HG03521 (cell line): ENCODE data around the gene CYBC1.

Experiments used
- ATAC-seq: cut with Tn5 transposase; IDR thresholded peaks from one replicate; pipeline ENCODE4 v1.9.1; 2021; ENCODE audit warnings: mild to moderate bottlenecking, moderate library complexity; ENCODE audit not compliant: unreplicated experiment

The CYBC1 gene

DNA sequence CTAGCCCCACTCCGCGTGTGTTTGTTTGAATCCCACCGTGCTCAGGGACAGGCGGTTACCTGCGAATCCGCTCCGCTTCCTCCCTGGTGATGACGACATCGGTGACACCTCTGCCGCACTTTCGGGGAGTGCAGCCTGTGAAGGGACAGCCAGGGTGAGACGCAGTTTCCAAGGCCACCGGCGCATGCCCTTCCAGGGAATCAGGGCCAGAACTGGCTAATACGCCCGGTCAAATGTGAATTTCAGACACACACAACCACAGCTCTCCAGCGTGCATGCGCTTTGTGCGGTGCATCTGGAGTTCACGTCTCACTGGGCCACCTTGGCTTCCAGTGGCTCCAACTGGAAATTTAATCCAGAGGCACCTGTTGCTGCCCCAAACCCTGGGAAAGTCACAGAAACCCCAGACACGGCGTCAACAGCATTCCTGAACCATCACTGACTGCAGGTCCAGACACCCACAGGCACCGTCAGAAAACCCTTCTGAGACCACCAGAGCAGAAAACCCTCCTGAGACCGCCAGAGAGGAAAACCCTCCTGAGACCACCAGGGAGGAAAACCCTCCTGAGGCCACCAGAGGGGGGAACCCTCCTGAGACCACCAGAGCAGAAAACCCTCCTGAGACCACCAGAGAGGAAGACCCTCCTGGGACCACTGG is 39.0 kb downstream of the CYBC1 start:
- ATAC-seq: no peak

DNA sequence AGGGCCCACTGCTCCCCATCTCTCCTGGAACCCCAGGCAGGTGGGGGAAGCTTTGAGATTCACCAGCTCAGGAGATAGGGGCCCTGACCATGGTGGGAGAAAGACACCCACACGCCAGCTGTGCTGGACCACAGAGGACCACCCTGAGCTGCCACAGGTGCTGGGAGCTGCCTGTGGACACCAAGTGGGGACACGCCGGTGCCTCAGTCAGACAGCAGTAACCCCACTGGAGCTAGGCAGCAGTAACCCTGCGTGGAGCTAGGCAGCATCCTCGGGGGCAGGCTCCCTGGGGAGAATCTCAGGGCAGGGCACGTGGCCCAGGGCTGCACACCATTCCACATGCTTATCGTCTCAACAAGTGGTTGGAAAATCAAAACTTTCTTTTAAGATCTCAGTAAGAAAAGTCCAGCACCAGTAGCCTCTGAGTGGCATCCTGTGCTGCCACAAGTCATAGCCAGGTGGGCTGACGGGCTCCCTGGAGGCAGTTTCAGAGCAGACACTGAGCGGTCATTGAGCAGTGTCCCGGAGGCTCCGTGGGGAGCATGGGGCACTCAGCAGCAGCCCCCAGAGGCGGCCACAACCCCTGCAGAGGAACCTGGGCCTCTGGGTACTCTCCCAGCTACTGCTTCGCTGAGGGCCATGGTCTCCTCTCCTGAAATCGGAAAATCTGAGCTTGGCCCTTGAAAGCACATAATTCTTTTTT is 40.4 kb downstream of the CYBC1 start:
- no peak for ATAC-seq

DNA sequence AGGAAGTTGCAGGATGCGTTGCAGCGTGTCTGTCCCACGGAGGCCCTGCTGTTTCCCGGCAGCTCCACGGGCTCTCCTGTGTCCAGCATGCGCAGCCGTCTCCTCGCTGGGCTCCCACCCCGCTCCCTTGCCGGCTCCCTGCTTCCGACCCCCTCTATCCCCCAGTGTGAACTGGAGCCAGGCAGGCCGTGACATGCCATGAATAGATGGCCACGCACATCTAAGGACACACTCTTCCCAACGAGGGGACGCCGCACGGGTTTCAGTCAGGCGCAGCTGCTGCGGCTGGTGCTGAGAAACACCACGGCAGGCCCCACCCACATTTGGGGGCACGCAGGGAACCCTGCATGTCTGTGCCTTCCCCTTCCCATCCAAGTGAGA is 41.6 kb downstream of the CYBC1 start:
- ATAC-seq: no peak

DNA sequence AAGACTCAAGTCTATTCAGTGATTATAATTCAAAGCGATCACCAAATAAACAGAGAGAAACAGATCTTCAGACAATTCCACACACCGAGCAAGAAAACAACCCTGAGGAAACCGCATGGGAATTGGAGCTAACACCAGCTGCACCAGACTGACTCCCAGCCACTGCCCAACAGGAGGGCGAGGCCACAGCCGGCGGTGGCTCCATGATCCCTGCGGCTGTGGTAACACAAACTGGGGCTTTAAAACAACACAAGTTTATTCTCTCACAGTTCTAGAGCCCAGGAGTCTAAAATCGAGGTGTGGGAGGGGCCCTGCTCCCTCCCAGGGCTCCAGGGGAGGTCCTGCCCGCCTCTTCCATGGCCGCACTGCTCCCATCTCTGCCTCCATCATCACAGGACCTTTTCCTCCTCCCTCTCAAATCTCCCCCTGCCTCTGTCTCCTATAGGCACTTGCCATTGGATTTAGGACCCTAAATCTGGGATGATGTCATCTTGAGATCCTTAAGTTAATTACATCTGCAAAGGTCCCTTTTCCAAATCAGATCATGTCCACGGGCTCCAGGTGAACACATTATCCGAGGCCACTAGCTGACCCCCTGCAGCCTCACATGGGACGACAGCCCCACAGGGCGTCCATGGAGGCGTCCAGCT is 42.1 kb downstream of the CYBC1 start:
- no peak for ATAC-seq

DNA sequence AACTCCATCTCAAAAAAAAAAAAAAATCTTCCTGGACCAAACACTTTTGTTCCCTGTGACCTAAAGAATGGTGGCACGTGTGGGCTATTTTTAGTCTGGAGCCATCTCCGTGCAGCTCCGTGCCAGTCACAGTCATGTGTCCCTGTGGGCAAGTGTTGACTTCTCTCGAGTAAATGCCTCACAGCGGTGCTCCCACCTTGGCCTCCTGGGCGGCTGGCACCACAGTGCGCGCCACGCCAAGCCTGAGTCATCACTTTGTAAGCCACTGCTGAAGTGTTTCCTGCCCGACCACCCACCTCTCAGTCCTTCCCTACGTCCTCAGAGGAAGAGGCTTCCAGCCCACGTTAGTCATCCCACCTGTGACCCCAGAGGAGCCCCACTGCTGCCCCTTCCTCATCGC is 43.3 kb downstream of the CYBC1 start:
- ATAC-seq: no peak

DNA sequence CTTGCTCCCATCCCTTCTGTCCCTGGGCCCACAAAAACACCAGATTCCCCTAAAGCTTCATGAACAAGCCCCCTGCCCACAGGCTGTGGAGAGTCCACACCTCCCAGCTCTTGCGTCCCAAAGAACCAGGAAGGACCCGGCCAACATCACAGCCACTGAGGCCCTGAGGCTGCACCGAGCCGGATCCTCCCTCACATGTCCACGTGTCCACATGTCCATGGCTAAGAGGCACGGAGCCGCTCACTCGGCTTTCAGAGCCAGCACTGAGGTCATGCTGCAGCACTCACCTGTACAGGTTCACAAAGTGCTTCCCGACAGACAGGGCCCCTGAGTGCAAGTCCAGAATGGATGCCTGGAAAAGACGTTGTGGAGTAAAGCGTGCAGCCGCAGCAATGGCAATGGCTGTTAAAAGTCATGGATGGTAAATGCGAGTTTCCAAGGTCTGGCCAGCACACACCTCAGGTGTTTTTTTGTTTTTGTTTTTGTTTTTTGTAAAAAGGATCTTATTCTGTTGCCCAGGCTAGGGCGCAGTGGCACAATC is 44.4 kb downstream of the CYBC1 start:
- ATAC-seq: no peak

DNA sequence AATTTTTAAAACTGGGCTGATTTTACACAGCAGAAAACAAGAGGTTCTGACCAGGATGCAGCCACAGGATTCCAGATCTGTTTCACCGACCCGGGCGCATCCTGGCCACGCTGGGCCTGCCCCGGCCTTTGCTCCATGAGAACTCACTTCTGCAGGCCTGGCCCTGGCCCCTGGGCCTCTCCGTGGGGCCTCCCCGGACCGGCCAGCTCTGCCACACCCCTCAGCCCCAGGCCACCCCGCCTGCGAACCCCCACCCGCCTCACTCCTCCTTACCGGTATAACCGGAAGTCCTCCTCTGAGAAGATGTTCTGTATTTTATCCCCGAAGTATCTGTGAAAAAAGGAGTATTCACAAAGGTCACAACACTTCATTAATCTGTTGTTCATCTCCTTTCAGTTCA is 45.5 kb downstream of the CYBC1 start:
- no peak for ATAC-seq

DNA sequence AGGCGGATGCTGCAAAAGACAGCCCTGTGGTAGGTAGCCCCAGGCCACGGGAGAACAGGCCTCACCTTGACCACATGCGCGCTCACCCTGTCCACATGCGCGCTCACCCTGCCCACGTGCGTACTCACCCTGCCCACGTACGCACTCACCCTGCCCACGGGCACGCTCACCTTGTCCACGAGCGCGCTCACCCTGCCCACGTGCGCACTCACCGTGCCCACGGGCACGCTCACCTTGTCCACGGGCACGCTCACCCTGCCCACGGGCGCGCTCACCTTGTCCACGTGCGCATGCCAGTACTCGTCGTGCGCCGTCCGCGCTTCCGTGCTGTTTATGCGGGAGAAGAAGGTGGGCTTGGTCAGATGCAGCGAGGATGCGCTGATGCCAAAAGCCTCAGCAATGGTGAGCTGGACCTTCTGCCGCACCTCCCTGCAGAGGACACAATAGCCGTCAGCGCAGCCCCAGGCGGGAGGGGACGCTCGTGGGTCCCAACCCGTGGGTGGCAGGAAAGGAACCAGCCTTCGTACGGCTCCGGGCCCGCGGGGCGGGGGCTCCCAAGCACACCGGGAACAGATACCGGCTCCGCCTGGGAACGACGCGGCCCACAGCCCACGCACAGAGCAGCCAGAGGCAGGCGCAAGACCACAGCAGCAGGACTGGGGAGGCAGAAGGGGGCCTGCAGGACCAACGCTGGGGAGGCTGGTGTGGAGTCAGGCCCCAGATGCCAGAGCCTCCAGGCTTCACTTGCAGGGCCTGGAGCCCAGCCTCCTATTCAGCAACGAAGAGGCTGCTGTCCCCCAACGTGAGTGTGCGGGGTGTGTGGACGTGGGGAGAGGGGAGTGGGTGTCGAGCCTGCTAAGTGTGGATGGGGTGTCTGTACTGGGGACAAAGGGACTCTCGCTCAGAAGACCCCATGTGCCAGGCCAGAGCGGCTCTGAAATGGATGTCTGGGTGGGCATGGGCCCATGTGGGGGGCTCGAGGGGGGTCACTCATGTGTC is 46.6 kb downstream of the CYBC1 start:
- no peak for ATAC-seq

DNA sequence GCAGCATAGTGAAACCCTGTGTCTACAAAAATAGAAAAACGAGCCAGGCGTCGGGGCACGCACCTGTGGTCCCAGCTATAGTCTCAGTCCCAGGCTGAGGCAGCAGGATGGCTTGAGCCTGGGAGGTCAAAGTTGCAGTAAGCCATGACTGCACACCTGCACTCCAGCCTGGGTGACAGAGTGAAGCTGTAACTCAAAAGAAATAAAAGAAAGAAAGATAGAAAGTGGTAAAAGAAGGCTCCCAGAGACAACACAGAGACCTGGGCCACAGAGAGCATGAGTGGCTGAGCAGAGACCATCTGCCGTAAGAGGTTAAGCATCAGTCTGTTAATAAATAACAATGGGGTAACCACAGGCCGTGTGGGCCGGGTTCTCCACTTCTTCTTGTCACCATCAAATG is 47.7 kb downstream of the CYBC1 start:
- no peak for ATAC-seq

DNA sequence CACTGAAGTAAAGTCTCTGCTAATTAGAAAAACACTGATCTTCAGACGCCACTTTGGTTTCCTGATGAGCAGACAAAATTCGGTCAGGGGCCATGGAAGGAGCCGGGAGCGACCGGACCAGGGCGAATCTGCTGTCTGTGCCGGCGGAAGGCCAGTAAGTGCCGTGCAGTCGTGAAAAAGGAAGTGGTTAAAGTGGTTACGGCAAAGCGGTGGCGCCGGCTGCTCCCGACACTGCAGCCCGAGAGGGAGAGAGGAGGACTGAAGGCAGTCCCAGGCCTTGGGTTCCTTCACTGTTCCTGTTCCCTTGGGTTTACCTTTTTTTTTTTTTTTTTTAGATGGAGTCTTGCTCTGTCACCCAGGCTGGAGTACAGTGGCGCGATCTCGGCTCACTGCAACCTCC is 49.7 kb downstream of the CYBC1 start:
- ATAC-seq: no peak

DNA sequence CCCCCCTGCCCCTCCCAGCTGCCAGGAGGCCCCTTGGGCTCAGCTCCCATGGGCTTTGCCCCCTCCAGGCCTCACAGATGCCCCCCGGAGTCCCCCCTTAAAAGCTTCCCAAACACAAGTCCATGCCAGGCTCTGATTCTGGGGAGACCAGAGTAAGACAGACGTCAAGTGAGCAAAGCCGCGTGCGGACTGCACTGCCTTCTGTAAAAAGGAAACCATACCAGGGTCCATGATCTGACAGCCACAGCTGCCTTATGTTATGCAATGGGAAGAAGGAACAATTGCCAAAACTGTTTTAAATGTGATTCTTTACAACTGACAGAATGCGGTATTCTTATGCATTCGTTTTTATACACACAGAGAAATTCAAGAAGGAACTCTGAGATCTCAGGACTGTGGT is 50.3 kb downstream of the CYBC1 start:
- ATAC-seq: no peak

DNA sequence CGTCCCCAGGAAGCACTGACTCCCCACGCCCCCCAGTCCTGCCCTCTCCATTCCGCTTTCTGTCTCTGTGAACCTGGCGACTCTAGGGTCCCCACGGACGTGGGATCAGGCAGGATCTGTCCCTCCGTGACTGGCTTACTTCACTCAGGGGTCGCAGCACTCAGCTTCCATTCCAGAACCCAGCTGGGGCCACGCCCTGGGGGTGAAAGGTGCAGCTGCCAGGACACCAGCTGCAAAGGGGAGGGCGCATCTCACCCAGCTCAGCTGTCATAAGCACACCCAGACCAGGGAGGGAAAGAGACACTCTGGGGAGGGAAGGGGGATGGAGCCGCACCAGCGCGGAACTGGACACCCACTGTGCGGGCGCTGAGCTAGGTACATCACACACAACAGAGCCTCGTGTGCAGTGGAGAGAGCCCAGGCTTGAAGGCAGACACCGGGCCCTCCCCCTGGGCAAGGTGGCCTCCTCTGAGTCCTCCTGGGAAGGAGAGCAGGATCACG is 50.9 kb downstream of the CYBC1 start:
- no peak for ATAC-seq

DNA sequence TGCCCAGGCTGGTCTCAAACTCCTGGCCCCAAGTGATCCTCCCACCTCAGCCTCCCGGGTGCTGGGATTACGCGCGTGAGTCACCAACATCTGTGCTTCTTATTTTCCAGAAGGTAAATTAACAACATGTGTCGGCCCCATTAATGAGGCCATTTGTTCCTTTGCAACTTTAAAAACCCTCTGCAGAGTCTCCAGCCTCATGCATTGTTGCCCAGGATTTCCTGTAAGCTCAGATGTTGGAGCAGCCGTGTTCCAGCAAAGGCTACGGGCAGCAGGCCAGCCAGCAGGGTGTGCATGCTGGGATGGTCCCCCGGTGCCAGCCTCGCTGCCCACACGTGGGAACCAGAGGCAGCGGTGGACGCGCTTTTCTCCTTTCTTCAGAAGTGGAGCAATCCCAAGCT is 51.5 kb downstream of the CYBC1 start:
- no peak for ATAC-seq

DNA sequence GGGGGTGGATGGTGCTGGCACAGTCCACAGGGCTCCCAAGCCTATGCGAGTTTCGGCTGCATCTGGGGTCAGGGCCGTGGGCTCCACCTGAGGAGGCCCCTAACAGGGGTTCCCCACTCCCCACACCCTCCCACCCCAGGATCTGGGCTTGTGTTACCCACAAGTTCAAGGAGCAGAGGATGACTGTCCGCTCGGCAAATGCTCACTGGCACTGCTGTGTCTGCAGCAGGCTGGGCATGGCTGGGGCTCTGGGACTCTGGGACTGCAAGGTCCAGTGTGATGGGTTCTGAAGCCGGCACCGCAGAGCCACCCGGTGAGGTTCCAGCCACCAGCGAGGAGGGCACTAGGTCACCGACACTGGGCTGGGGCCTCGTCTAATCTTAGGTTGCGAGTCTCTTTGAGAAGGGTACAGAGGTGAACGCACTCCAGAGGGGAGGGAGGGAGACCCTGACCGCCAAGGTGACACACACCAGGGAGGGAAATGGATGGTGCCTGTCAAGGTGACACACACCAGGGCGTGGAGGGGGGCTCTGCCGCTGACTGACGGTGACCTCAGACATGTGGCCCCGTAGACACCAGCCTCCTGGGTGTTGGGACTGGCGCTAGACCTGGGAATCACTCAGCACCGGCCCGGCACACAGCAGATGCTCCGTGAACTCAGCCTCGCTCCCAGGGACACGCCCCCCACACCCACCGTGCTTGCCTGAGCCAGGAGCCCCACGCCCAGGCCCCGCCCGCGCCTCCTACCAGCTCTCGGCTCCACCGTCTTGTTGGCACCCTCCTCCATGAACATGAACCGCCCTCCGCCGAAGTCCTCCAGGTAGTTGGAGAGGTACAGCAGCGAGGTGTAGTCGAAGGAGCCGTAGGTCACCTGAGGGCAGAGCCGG is 52.9 kb downstream of the CYBC1 start:
- ATAC-seq: no peak

DNA sequence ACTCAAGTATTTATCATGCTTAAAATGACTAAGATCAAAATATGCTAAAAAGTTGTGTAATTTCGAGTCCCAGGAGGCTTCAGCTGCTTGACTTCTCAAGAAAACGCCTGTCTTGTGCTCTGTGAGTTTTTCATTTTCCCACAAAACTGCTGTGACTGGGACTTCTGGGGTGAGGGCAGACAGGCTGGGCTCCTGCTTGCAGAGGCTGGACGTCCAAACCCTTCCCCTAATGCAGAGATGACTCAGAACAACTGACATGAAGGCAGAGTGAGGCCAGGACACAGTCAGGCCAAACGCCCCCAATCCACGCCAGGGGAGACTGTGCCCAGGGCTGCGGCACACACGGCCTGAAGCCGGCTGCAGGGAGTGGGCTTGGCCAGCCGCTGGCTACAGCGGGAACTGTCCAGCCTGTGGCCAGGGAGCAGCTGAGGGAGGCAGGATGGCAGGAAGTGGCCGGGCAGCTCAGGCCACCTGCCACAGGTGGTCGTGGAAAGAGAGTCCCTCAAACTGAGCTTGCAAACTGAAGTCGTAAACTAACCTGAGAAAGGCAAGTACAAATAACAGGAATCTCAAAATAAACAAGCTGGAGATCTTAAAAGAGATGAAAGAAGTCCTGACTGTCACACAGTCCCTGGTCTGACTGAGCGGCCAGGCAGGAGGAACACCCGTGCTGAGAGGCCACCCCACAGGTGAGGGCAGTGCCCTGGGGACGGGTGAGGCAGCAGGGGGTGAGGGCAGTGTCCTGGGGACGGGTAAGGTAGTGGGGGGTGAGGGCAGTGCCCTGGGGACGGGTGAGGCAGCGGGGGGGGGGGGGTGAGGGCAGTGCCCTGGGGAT is 53.7 kb downstream of the CYBC1 start:
- no peak for ATAC-seq

DNA sequence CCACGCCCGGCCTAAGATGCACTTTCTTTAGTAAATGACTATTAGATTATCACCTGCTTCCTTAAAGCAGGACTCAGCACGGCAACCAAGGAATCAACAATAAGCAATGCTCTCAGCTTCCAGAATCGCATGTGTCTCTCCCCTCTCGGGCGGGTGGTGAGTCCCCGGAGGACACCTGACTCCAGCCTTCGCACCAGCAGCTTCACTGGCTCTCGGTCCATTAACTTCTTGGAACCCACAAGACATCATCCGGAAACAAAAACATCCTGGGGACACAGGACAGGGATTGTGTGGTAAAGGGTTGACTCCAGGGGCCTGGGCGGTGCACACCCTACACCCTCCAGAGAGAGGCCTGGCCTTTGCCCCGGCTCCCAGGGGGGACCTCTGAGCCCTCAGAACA is 56.3 kb downstream of the CYBC1 start:
- no peak for ATAC-seq

DNA sequence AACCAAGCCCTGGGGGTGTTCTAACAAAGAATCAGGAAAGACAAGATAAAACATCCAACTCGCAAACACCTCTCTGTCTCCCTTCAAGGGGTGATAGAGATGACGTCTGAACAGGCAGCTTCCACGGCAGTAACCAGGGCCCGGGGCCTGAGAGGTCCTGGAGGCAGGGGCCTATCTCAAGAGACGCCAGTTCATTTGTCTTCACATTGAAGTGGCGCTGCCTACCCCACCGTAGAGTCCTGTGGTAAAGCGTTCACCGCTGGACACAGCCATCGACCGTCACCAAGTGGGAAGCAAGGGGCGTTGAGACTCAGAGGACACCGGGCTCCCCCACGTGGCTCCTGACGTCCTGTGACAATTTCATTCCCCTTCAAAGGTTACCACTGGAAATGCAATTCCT is 57.6 kb downstream of the CYBC1 start:
- no peak for ATAC-seq
